Ascending aorta (tissue), 2 donors: ENCODE results near the gene VPS8. TPM values are rescaled to one million over a fixed set of nuclear protein-coding genes. Genes with fewer than 3 reads are reported as not detected.

Source experiments
- DNase-seq, 2 donors: peaks; one replicate each; pipeline ENCODE4 v3.0.0-alpha.2; 2019; ENCODE audit warnings: low spot score in 2 of 2
- H3K27ac ChIP-seq, 2 donors: fragments of 200-600 bp; sonication (generic); one replicate each; pipeline ENCODE4 v1.5.1; 2016 to 2017; ENCODE audit warnings: mild to moderate bottlenecking in 1 of 2
- H3K27me3 ChIP-seq: fragments of 200-600 bp; sonication (generic); one replicate; pipeline ENCODE4 v1.5.1; 2017
- H3K36me3 ChIP-seq, 2 donors: fragments of 200-600 bp; sonication (generic); one replicate each; pipeline ENCODE4 v1.5.1; 2016
- H3K4me1 ChIP-seq, 2 donors: fragments of 200-600 bp; sonication (generic); one replicate each; pipeline ENCODE4 v1.5.1; 2016 to 2017; ENCODE audit warnings: mild to moderate bottlenecking in 1 of 2
- H3K4me3 ChIP-seq, 2 donors: fragments of 200-600 bp; sonication (generic); one replicate each; pipeline ENCODE4 v1.5.1; 2016 to 2017; ENCODE audit warnings: mild to moderate bottlenecking in 1 of 2
- H3K9me3 ChIP-seq, 2 donors: fragments of 200-600 bp; sonication (generic); one replicate each; pipeline ENCODE4 v1.5.1; 2016
- intact Hi-C: fragments of 100-400 bp; cut with DNase I; formaldehyde crosslinking; loops from one replicate; pipeline ENCODE4 v1.15.1; 2023
- total RNA-seq: library from RNA; depleted of rRNA; stranded (reverse); fragments of >200 nt; gene quantifications from one replicate; pipeline ENCODE4 v1.1.0, GENCODE V29; 2016
- TF ChIP-seq, protein P1 (sequence below), 3 experiments: fragments of 200-600 bp in 2 of 3; fragments of 450-650 bp in 1 of 3; sonication (generic) in 2 of 3; IDR thresholded peaks; one replicate each; pipeline ENCODE4 v1.5.1; 2016 to 2019; ENCODE audit warnings: antibody characterized with exemption in 3 of 3, mild to moderate bottlenecking in 1 of 3, moderate library complexity in 1 of 3

VPS8 gene
- total RNA-seq, 1 donor from 2014 or later, result 24.9 TPM

DNA sequence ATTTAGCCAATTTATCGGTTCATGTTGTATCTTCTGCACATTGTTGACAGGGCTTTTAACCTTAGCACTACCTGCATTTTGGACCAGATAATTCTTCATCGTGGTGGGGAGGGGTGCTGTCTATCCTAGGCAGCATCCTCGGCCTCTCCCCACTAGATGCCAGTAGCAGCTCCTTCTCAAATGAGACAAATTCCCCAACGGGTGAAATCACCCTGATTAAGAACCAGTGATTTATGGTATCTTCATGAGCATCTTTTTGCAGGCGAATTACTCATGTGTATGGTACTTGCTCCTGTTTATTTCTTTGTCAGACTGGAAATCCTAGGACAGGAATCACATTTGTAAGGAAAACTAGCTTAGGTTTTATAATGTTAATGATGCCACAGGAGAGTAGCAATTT lies 272.9 kb downstream of the VPS8 start:
- no peaks in the 10 kb centered on the region for H3K9me3 ChIP-seq
- H3K27ac ChIP-seq, result no peak overlapping the region
- intact Hi-C loops, result loop anchor here (5.0 kb wide), 1 partner anchor 67 kb away; the partner anchor contains the start of gene C3orf70

DNA sequence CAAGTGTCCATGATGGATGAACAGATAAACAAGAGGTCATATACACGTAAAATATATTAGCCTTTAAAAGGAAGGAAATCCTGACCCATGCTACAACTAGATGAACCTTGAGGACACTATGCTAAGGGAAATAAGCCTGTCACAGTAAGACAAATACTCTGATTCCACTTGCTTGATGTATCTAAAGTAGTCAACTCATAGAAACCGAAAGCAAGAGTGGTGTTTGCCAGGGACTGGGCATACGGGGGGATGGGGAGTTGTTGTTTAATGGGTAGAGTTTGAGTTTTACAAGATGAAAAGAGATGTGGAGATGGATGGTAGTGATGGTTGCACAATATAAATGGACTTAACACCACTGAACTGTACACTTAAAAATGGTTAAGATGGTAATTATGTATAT lies 275.5 kb downstream of the VPS8 start:
- Histone ChIP-seq H3K36me3 (peaks cover 4 to 9% of the 10 kb centered on the region in 2 donors), H3K9me3 (no peaks in the 10 kb centered on the region), H3K4me3 (no peak overlapping the region), H3K27ac (no peak overlapping the region), H3K4me1 (no peaks in the 10 kb centered on the region), H3K27me3 (no peaks in the 10 kb centered on the region)
- TF ChIP-seq, protein P1, sequence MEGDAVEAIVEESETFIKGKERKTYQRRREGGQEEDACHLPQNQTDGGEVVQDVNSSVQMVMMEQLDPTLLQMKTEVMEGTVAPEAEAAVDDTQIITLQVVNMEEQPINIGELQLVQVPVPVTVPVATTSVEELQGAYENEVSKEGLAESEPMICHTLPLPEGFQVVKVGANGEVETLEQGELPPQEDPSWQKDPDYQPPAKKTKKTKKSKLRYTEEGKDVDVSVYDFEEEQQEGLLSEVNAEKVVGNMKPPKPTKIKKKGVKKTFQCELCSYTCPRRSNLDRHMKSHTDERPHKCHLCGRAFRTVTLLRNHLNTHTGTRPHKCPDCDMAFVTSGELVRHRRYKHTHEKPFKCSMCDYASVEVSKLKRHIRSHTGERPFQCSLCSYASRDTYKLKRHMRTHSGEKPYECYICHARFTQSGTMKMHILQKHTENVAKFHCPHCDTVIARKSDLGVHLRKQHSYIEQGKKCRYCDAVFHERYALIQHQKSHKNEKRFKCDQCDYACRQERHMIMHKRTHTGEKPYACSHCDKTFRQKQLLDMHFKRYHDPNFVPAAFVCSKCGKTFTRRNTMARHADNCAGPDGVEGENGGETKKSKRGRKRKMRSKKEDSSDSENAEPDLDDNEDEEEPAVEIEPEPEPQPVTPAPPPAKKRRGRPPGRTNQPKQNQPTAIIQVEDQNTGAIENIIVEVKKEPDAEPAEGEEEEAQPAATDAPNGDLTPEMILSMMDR (IDR thresholded peaks at IDR 0.05), result no peak
- intact Hi-C loops, result no loop called here
- DNase-seq, result no peak

More for the DNA sequence above, 272.9 kb downstream of the VPS8 start:
- peaks cover 8 to 12% of the 10 kb centered on the region in 2 donors for H3K36me3 ChIP-seq
- H3K4me3 ChIP-seq, result no peak overlapping the region
- H3K27me3 ChIP-seq, result no peaks in the 10 kb centered on the region
- H3K4me1 ChIP-seq, result no peaks in the 10 kb centered on the region
- DNase-seq, result no peak
- TF ChIP-seq, protein P1 (IDR thresholded peaks at IDR 0.05), result no peak

DNA sequence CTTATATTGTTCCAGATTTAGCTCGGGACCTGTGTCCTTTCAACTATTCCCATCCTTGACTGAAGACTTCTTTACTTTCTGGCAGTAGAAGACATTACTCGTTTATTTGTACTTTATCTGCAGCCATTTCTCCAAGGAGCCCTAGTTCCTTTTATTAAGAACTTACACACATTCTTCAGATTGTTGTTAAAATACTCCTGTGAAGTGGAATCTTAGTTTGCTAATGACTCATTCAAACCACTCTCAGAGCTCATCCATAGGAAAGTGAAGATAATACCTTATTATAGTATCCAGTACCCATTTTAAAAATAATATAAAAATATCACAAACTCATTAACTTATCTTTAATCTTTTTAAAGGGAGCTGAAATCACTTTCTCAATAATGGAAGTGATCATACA lies 277.4 kb downstream of the VPS8 start:
- intact Hi-C loops, result no loop called here

DNA sequence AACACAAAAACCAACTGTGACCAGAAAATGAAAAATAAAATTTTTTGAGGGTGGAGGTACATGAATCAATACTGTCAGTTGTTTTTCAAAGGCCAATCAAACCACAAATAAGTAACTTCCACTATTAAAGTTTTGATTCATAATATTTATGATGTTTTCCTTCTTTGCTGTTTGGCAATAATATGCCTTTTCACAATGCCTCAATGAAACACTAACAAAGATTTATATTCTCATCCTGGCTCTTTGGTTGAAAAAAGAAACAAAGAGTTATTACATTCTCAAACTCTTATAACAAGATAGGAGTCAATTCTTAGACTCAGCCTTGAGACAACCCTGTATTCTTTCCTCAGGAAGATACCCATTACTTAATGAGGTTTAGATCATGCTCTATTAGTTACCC lies 277.8 kb downstream of the VPS8 start:
- intact Hi-C loops, result no loop called here
- Histone ChIP-seq H3K36me3 (no peaks in the 10 kb centered on the region), H3K4me3 (no peak overlapping the region), H3K9me3 (no peaks in the 10 kb centered on the region), H3K27ac (no peak overlapping the region), H3K27me3 (no peaks in the 10 kb centered on the region), H3K4me1 (no peaks in the 10 kb centered on the region)
- no peak for DNase-seq
- TF ChIP-seq, protein P1 (IDR thresholded peaks at IDR 0.05), result no peak

More for the DNA sequence above, 277.4 kb downstream of the VPS8 start:
- H3K9me3 ChIP-seq, result no peaks in the 10 kb centered on the region
- no peaks in the 10 kb centered on the region for H3K4me1 ChIP-seq
- H3K4me3 ChIP-seq, result no peak overlapping the region
- no peaks in the 10 kb centered on the region for H3K27me3 ChIP-seq
- no peak overlapping the region for H3K27ac ChIP-seq
- no peaks in the 10 kb centered on the region for H3K36me3 ChIP-seq
- TF ChIP-seq, protein P1 (IDR thresholded peaks at IDR 0.05), result no peak
- DNase-seq, result no peak

DNA sequence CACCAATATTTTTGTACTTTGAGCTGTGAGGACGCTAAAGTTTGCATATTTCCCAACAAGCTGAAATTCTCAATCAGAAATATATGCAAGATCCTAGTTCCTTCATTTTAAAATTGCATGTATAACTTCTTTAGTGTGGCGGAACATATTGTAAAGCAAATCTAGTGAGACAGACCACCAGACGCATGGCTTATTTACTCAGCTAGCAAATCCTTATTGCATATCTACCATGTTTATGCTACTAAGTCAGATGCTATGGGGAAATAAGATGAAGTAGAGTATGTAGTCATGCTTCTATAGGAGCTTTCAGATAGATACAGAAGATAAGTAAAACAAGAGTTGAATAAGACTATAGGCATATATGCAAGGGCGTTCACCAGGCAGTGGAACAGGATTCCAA lies 278.8 kb downstream of the VPS8 start:
- TF ChIP-seq, protein P1 (IDR thresholded peaks at IDR 0.05), result no peak
- H3K27ac ChIP-seq, result no peak overlapping the region
- no peaks in the 10 kb centered on the region for H3K4me1 ChIP-seq
- H3K9me3 ChIP-seq, result no peaks in the 10 kb centered on the region
- H3K4me3 ChIP-seq, result no peak overlapping the region
- H3K36me3 ChIP-seq, result no peaks in the 10 kb centered on the region
- H3K27me3 ChIP-seq, result no peaks in the 10 kb centered on the region
- intact Hi-C loops, result no loop called here
- DNase-seq, result no peak

DNA sequence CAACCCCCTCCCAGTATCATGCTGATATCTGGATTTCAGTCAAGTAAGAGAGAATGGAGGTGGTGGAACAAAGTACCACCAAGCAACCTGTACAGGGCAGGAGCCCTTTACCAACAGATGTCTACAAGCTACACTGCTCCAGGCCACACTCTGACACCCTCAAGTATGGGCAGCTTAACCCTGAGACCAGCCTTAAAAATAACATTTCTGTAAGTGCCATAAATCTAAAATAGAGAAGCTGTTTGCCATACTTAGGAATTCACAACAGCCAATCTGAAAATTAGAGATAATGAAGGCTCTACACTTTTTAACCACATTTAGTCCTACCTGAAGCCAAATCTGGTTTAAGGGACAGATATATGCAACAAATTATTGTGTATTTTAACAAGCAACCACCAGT lies 281.1 kb downstream of the VPS8 start:
- no peaks in the 10 kb centered on the region for H3K4me1 ChIP-seq
- H3K9me3 ChIP-seq, result no peaks in the 10 kb centered on the region
- intact Hi-C loops, result no loop called here
- DNase-seq, result no peak
- no peak overlapping the region for H3K27ac ChIP-seq
- TF ChIP-seq, protein P1 (IDR thresholded peaks at IDR 0.05), result no peak
- H3K4me3 ChIP-seq, result no peak overlapping the region
- H3K27me3 ChIP-seq, result no peaks in the 10 kb centered on the region
- no peaks in the 10 kb centered on the region for H3K36me3 ChIP-seq
